Immature natural killer cell (primary cell): Measurements from ENCODE around the gene MYO5A. TPM values are rescaled to one million over a fixed set of nuclear protein-coding genes. Genes with fewer than 3 reads are reported as not detected.
"Not testable (repeated sequence)": the region's sequence is repeated elsewhere in the genome, so short reads cannot be mapped to it uniquely, and the experiment has no call there.

Experiments
- DNase-seq, 3 donors: peaks; one replicate each; pipeline ENCODE4 v3.0.0; 2022; ENCODE audit warnings: mixed read lengths in 1 of 3
- H3K27ac Mint-ChIP-seq, 6 donors: one replicate each; pipeline ENCODE4 v1.8.0; 2020; ENCODE audit warnings: mixed read lengths in 6 of 6, mild to moderate bottlenecking in 5 of 6, inconsistent platforms in 4 of 6, moderate library complexity in 3 of 6
- H3K27me3 Mint-ChIP-seq, 3 donors: one replicate each; pipeline ENCODE4 v1.8.0; 2020 to 2021; ENCODE audit warnings: low read depth in 3 of 3, mild to moderate bottlenecking in 3 of 3, mixed read lengths in 3 of 3, moderate library complexity in 3 of 3, inconsistent platforms in 1 of 3
- H3K36me3 Mint-ChIP-seq, 3 donors: one replicate each; pipeline ENCODE4 v1.8.0; 2020; ENCODE audit warnings: mixed read lengths in 3 of 3, inconsistent platforms in 2 of 3, mild to moderate bottlenecking in 2 of 3
- H3K4me1 Mint-ChIP-seq, 2 donors: one replicate each; pipeline ENCODE4 v1.8.0; 2020; ENCODE audit warnings: inconsistent platforms in 2 of 2, mild to moderate bottlenecking in 2 of 2, mixed read lengths in 2 of 2, moderate library complexity in 1 of 2
- H3K4me3 Mint-ChIP-seq, 5 donors: one replicate each; pipeline ENCODE4 v1.8.0; 2020; ENCODE audit warnings: mild to moderate bottlenecking in 5 of 5, mixed read lengths in 5 of 5, inconsistent platforms in 3 of 5, moderate library complexity in 3 of 5
- H3K9me3 Mint-ChIP-seq, 6 donors: one replicate each; pipeline ENCODE4 v1.8.0; 2020; ENCODE audit warnings: mild to moderate bottlenecking in 6 of 6, mixed read lengths in 6 of 6, inconsistent platforms in 4 of 6, moderate library complexity in 3 of 6
- polyA plus RNA-seq, 3 donors: library from polyadenylated mRNA; unstranded; fragments of 300-500 nt; fragmentation: Illumina TruSeq; gene quantifications; one replicate each; pipeline ENCODE4 v1.2.3, GENCODE V29; 2021

The MYO5A gene
- polyA plus RNA-seq, 3 donors from 2014 or later, result 2.0 to 10.9 (median 5.9) TPM

DNA sequence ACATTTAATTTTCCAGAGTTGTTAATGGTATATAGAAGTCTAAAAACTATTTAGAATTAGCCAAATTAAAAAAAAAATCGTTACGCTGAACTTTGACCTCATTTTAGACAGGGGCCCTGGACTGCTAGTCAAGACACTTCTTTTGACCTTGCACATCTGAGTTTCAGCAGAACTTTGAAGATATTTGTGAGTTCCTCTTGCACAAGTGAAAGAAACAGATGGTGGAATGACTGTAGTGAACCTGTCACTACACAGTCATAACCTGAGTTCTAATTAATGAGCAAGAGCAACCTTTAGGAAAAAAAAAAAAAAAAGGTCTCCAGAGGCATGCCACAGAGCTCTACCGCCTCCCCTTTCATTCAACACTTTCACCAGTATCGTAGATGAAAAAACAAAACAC, 238.4 kb downstream of the MYO5A start:
- Mint-ChIP-seq H3K4me3 (no peak overlapping the region), H3K9me3 (no peaks in the 10 kb centered on the region), H3K4me1 (peaks cover 0 to 2% of the 10 kb centered on the region in 2 donors), H3K27me3 (peaks cover 3 to 8% (median 7%) of the 10 kb centered on the region in 3 donors), H3K27ac (no peak overlapping the region), H3K36me3 (no peaks in the 10 kb centered on the region)
- DNase-seq, result no peak

DNA sequence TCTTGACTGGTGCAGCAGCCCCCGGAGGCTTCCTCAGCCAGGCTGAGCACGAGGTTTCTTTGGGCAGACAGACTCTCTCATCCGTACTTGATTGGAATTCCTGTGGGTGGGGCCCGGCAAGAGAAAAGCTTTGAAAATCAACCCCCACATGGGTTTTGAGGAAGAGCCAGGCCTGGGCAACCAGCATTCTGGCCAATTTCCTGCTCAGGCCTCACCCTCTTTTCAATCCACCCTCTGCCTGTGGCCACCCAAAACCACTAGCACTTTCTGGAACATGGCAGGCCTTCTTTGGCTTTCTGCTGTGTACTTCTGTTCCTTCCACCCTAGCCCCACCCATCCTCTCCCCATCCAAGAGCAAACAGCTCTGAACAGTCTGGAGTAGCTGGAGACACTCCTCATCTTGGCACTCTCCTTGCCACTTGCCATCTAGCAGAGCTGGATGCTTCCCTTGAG, 239.0 kb downstream of the MYO5A start:
- Mint-ChIP-seq H3K27me3 (peaks cover 3 to 8% (median 7%) of the 10 kb centered on the region in 3 donors), H3K4me3 (no peak overlapping the region), H3K36me3 (no peaks in the 10 kb centered on the region), H3K4me1 (peaks cover 0 to 2% of the 10 kb centered on the region in 2 donors), H3K27ac (no peak overlapping the region), H3K9me3 (no peaks in the 10 kb centered on the region)
- no peak for DNase-seq

DNA sequence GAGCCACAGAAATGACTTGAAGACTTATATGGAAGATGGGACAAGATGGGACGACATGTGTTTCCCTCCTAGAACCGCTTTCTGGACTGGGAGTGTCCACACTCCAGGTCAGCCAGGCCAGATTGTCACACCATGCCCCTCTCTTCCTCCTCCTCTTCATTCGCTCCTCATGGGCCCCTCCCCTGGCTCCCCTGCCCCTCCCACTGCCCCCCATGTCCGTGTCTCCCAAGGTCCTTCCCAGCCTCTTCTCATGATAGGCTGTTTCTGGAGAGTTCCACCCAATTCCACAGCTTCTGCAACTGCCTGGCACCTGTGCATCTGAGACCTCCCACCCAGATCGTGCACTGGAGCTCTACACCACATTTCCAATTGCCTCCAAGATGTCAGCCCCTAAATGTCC, 239.7 kb downstream of the MYO5A start:
- Mint-ChIP-seq H3K27me3 (peaks cover 2 to 7% (median 3%) of the 10 kb centered on the region in 3 donors), H3K4me1 (no peaks in the 10 kb centered on the region), H3K27ac (no peak overlapping the region), H3K36me3 (no peaks in the 10 kb centered on the region), H3K4me3 (no peak overlapping the region), H3K9me3 (no peaks in the 10 kb centered on the region)
- no peak for DNase-seq

DNA sequence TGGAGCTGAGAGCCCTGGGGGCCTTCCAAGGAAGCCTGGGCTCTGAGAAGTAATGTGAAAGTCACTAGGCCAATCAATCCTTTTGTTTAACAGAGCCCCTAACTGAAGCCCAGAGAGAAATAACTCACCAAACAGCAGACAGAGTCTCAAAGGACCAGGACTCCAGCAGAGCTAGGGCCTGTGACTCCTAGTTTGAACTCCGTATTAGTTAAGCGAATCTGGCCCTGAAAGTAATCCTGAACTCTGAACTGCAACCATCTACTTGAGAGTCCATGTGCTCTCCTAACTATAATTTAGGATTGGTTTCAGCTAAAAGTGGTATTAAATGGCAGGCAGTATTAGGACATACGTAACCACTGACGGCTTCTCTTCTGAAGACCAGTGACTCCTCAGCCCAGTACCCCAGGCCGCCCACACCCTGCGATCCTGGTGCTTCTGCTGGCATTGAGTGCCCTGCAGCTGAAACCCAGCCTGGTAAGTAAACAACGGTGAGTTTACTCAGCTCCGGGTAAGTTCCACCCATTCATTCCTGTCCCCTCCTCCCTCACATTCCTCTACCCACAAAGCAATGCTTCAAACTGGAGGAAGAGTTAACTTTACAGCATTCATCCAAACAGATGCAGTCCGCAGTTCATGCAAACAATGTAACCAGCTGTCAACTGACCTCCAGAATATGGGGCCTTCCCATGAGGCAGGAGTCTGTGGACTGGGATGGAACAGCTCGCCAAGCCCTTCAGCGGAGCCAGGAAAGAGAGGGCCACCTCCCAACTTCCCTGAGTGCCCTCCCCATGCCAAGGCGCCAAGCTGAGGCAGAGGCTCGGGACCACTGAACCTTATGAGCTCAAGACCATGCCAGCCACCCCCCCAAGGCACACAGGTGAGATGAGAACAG, 240.4 kb downstream of the MYO5A start:
- peaks cover 2 to 3% (median 3%) of the 10 kb centered on the region in 3 donors for H3K27me3 Mint-ChIP-seq
- no peak for DNase-seq
- H3K4me3 Mint-ChIP-seq, result no peak overlapping the region
- no peaks in the 10 kb centered on the region for H3K4me1 Mint-ChIP-seq
- H3K27ac Mint-ChIP-seq, result no peak overlapping the region
- H3K36me3 Mint-ChIP-seq, result no peaks in the 10 kb centered on the region
- no peaks in the 10 kb centered on the region for H3K9me3 Mint-ChIP-seq

DNA sequence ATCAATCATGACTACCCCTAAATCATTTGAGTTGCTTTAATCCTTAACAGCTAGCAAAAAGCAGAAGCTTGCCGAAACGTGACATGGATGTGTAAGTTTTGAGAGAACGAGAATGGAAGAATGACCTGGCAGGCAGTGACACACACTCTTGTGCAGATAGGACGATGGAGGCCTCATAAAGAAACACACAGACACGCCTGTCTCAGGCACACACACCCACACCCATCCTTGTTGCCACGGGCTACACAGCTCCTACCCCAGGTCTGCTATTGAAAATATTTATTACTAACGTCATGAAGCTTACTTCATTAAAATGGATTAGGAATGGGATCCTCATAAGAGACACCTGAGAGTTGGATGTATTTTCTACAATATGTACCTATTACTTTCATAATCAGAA, 241.6 kb downstream of the MYO5A start:
- no peaks in the 10 kb centered on the region for H3K36me3 Mint-ChIP-seq

DNA sequence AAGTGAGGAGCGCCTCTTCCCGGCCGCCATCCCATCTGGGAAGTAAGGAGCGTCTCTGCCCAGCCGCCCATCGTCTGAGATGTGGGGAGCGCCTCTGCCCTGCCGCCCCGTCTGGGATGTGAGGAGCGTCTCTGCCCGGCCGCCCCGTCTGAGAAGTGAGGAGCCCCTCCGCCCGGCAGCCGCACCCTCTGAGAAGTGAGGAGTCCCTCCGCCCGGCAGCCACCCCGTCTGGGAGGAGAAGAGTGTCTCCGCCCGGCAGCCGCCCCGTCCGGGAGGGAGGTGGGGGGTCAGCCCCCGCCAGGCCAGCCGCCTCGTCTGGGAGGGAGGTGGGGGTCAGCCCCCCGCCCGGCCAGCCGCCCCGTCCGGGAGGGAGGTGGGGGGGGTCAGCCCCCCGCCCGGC, 242.7 kb downstream of the MYO5A start:
- H3K27ac Mint-ChIP-seq, H3K4me3 Mint-ChIP-seq, H3K9me3 Mint-ChIP-seq, H3K27me3 Mint-ChIP-seq, H3K36me3 Mint-ChIP-seq, H3K4me1 Mint-ChIP-seq, DNase-seq: not testable (repeated sequence)

More for the DNA sequence above, 241.6 kb downstream of the MYO5A start:
- H3K4me1 Mint-ChIP-seq, result no peaks in the 10 kb centered on the region
- no peak overlapping the region for H3K4me3 Mint-ChIP-seq
- DNase-seq, result no peak
- H3K9me3 Mint-ChIP-seq, result no peaks in the 10 kb centered on the region
- H3K27me3 Mint-ChIP-seq, result peaks cover 0 to 2% (median 0%) of the 10 kb centered on the region in 3 donors
- H3K27ac Mint-ChIP-seq, result no peak overlapping the region

DNA sequence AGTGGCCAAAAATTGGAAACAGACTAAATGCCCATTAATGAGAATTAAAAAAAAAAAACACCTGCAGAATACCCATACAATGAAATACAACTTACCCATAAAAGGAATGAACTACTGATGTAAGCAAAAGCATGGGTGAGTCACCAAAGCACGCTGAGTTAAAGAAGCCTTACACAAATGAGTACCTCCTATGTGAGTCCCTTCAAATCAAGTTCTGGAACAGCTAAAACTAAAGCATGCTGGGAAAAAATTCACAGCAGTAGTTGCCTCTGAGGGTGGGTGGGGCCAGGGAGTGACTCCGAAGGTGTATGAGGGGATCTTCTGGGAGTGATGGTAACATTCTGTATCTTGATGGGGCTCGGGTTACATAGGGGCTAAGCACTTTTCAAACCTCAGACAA, 244.5 kb downstream of the MYO5A start:
- no peak for DNase-seq
- no peak overlapping the region for H3K4me3 Mint-ChIP-seq
- H3K9me3 Mint-ChIP-seq, result no peaks in the 10 kb centered on the region
- no peaks in the 10 kb centered on the region for H3K36me3 Mint-ChIP-seq
- H3K27ac Mint-ChIP-seq, result no peak overlapping the region
- H3K4me1 Mint-ChIP-seq, result no peaks in the 10 kb centered on the region
- no peaks in the 10 kb centered on the region for H3K27me3 Mint-ChIP-seq

DNA sequence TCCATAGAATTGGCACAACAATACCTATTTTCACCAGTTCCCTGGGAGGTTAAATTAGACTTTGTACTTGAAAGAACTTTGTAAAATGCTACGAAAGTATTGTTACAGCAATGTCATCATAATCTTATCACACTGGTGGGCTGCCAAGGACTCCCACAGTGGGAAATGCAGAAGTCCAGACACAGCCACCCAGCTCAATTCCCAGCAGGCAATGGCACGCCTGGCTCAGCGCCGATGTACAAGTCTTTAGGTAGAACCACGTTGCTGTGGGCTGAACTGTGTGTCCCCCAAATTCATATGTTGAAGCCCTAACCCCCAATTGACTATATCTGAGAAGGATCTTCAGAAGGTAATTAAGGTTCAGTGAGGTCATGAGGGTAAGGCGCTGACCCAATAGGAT, 245.4 kb downstream of the MYO5A start:
- H3K36me3 Mint-ChIP-seq, result no peaks in the 10 kb centered on the region
- no peaks in the 10 kb centered on the region for H3K27me3 Mint-ChIP-seq
- H3K4me3 Mint-ChIP-seq, result no peak overlapping the region
- no peak for DNase-seq
- H3K4me1 Mint-ChIP-seq, result no peaks in the 10 kb centered on the region
- H3K27ac Mint-ChIP-seq, result no peak overlapping the region
- H3K9me3 Mint-ChIP-seq, result no peaks in the 10 kb centered on the region

DNA sequence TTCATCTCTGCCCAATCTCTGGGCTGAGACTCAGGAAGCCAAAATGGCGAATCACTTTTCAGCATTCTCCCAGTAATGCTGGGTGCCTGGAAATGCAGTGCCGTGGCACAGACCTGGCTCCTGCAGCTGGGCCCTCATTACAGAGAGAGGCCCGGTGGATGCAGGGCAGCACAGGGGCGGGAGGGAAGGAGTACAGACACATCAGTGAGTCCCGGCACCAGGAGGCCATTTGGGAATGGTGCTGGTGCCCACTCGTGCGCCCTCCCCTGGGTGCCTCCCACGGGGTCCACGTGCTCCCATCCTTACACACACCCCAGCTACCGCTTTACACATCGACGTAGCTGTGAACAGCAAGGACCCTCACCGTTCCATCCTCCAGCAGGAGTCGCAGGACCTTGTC, 246.3 kb downstream of the MYO5A start:
- no peak overlapping the region for H3K27ac Mint-ChIP-seq
- no peak for DNase-seq
- no peaks in the 10 kb centered on the region for H3K36me3 Mint-ChIP-seq
- H3K9me3 Mint-ChIP-seq, result no peaks in the 10 kb centered on the region
- H3K27me3 Mint-ChIP-seq, result no peaks in the 10 kb centered on the region
- H3K4me3 Mint-ChIP-seq, result no peak overlapping the region
- H3K4me1 Mint-ChIP-seq, result no peaks in the 10 kb centered on the region

DNA sequence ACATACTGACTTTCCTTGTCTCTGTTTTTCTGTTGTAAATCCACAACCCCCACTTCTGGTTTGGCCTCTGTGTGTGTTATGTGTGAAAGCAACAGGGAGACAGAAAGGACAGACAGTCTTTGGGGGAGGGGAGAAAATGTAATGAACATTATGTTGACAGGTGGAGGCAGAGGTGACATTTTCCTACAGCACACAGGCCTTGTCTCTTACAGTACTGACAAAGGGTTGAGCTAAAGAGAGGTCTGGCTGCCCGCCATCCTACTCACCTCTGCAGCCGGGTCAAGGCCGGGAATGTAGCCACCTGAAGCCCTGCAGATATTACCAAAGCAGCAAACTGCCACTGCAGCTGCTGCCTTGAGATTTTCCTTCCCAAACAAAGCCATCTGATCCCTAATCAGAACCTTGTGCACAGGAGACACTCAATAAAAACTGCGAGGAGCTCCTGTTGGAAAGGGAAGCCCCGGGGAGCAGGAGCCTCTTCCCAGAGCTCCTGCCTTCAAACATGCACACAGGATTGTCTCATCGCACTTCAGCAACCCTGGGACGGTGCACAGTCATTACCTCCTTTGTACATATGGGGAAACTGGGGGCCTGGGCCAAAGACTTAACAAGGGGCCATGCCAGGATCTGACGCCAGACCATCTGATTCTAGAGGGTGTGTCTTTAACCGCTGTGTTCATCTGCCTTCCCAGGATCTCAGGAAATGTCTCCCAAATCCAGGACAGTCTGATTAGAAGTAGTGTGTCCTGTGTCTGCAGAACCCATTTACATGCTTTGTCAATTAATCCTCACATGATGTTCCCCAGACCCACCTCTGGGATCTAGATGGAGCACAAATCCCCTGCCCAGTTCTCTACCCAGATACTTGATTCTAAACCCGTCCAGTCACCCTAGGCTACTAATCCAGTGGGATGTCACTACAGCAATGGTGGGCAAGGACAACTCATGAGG, 247.3 kb downstream of the MYO5A start:
- Mint-ChIP-seq H3K27ac (no peak overlapping the region), H3K9me3 (no peaks in the 10 kb centered on the region), H3K27me3 (no peaks in the 10 kb centered on the region), H3K36me3 (no peaks in the 10 kb centered on the region), H3K4me3 (no peak overlapping the region), H3K4me1 (no peaks in the 10 kb centered on the region)
- DNase-seq, result no peak

DNA sequence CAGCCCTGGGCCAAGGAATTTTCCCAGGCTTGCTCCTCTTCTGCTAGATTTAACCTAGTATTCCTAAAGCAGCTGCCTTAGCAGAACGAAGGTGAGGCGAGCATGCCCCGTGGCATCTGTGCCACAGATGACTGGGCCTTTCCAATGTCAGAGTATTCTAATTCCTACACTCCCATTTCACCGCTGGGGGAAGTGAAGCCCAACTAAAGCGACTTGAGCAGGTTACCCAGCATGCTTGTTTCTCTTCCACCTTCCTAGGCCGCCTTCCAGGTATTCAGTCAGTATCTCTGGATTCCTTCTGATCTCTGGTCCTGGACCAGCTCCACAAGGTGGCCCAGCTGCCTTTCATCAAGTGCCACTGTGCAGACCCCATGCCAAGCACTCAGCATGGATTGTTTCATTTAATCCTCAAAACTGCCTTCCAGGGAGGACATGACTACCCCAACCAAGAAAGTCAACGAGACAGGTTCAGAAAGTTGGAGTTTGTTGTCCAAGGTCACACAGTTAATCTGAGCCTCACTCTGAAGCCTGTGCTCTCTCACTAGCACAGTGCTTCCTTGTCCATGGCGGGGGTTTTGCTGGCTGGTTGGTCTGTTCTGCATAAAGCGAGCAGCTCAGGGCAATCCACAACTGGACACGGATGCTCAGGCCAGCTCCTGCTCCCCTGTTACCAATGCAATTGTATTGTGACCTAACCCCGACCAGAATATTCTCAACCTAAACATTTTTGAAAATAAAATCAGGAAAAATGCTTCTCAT, 248.2 kb downstream of the MYO5A start:
- Mint-ChIP-seq H3K27ac (no peak overlapping the region), H3K9me3 (no peaks in the 10 kb centered on the region), H3K27me3 (peaks cover 0 to 3% (median 0%) of the 10 kb centered on the region in 3 donors), H3K36me3 (peaks cover 0 to 5% (median 0%) of the 10 kb centered on the region in 3 donors), H3K4me1 (no peaks in the 10 kb centered on the region), H3K4me3 (no peak overlapping the region)
- no peak for DNase-seq

DNA sequence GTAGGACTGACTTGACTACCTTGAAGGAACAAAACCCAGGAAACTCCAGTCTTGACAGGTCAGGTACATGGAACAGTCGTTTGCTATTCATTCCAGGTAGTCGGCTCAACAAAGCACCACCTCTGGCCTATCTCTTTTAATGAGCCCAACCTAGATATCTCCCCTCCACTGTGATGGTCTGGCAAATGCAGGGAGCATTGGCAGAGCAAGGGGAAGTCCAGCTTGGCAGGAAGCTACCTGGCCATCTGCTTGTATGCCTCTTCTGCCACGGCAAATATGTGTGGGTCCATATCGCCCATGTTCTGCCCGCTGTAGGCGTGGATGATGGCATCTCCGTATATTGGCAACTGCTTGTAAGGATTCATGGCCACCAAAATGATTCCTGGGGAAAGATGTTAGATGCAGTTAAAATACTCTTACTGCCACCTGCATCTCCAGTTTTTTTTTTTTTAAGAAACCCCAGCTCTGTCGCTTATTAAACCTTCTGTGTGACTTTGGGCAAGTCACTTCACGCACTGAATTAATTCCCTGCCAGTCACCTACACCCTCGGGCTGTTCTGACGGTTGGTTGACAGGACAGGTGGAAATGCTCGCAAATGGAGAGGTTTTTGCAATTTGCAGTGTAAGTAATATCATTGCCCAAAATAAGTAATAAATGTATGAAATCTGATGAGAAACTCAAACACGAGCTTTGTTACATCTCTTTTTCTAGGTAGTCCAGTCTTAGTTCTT, 249.9 kb downstream of the MYO5A start:
- DNase-seq, result no peak
- Mint-ChIP-seq H3K27me3 (peaks cover 0 to 11% (median 0%) of the 10 kb centered on the region in 3 donors), H3K27ac (no peak overlapping the region), H3K4me1 (no peaks in the 10 kb centered on the region), H3K4me3 (no peak overlapping the region), H3K36me3 (peaks cover 0 to 7% (median 0%) of the 10 kb centered on the region in 3 donors), H3K9me3 (no peaks in the 10 kb centered on the region)

DNA sequence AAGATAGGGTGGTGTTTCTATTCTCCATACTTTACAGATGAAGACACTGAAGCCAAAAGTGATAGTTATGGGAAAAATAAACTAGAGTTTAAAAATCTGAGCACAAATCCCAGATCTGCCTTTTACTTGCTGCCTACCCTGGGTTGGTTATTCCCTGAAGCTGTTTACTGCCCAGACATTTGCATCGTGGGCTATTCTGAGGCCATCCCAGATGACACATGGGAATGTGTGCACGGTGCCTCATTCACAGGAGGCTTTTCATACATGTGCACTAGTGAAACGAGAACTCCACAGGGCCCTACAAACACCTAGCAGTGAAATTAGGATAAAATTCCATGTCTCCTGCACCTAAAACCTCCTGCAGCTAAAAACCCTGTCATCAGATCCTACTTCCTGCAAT, 250.5 kb downstream of the MYO5A start:
- peaks cover 0 to 13% (median 0%) of the 10 kb centered on the region in 3 donors for H3K27me3 Mint-ChIP-seq
- no peak overlapping the region for H3K4me3 Mint-ChIP-seq
- no peak overlapping the region for H3K27ac Mint-ChIP-seq
- H3K36me3 Mint-ChIP-seq, result peaks cover 0 to 7% (median 0%) of the 10 kb centered on the region in 3 donors
- no peak for DNase-seq
- H3K9me3 Mint-ChIP-seq, result no peaks in the 10 kb centered on the region
- H3K4me1 Mint-ChIP-seq, result no peaks in the 10 kb centered on the region
